Upper lobe of right lung (tissue), 1 donor: ENCODE data around the gene P2RY2. TPM values are rescaled to one million over a fixed set of nuclear protein-coding genes. Genes with fewer than 3 reads are reported as not detected.
A peak's percentile ranks its signal among the peaks of the same experiment; 100 is the strongest.

Source experiments
- ATAC-seq: fragments of 200-7000 bp; cut with Tn5 transposase; one replicate; pipeline ENCODE4 v1.9.1; 2020; ENCODE audit warnings: mild to moderate bottlenecking, moderate library complexity
- DNase-seq: peaks from one replicate; pipeline ENCODE4 v3.0.0-alpha.2; 2020
- H3K27ac ChIP-seq: fragments of 200-600 bp; one replicate; pipeline ENCODE4 v1.8.0; 2022
- H3K27me3 ChIP-seq: fragments of 200-600 bp; one replicate; pipeline ENCODE4 v1.8.0; 2022; ENCODE audit warnings: mild to moderate bottlenecking
- H3K36me3 ChIP-seq: fragments of 200-600 bp; one replicate; pipeline ENCODE4 v1.8.0; 2022
- H3K4me1 ChIP-seq: fragments of 200-600 bp; one replicate; pipeline ENCODE4 v1.8.0; 2022
- H3K4me3 ChIP-seq: fragments of 200-600 bp; one replicate; pipeline ENCODE4 v1.8.0; 2022; ENCODE audit warnings: mild to moderate bottlenecking
- H3K9me3 ChIP-seq: fragments of 200-600 bp; one replicate; pipeline ENCODE4 v1.8.0; 2022
- intact Hi-C: fragments of 100-400 bp; cut with DNase I; formaldehyde crosslinking; loops from one replicate; pipeline ENCODE4 v1.11.0; 2022
- total RNA-seq: library from RNA; stranded (reverse); fragmentation: NEBNext Ultra II Directional; extraction: Animal tissue kit (Norgen Biotek cat#: 25700); gene quantifications from one replicate; pipeline ENCODE4 v1.2.1, GENCODE V29; 2021
- TF ChIP-seq, protein P1 (sequence below): fragments of 200-600 bp; IDR thresholded peaks from one replicate; pipeline ENCODE4 v1.8.0; 2022; ENCODE audit warnings: antibody characterized with exemption
- donor health status: DM: no; HTN: yes; CAD: no; lungs with severe emphysema.

The P2RY2 gene
- total RNA-seq, 1 donor from 2014 or later, result 7.4 TPM

- peaks cover 18% of the 10 kb centered on the region for H3K4me1 ChIP-seq
- TF ChIP-seq, protein P1, sequence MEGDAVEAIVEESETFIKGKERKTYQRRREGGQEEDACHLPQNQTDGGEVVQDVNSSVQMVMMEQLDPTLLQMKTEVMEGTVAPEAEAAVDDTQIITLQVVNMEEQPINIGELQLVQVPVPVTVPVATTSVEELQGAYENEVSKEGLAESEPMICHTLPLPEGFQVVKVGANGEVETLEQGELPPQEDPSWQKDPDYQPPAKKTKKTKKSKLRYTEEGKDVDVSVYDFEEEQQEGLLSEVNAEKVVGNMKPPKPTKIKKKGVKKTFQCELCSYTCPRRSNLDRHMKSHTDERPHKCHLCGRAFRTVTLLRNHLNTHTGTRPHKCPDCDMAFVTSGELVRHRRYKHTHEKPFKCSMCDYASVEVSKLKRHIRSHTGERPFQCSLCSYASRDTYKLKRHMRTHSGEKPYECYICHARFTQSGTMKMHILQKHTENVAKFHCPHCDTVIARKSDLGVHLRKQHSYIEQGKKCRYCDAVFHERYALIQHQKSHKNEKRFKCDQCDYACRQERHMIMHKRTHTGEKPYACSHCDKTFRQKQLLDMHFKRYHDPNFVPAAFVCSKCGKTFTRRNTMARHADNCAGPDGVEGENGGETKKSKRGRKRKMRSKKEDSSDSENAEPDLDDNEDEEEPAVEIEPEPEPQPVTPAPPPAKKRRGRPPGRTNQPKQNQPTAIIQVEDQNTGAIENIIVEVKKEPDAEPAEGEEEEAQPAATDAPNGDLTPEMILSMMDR, result no peak
These were observed 3.4 kb downstream of the P2RY2 start for GRCh38 chr11:73221451-73221850.

GRCh38 chr11:73221996-73222395 lies 3.9 kb downstream of the P2RY2 start:
- peaks cover 14% of the 10 kb centered on the region for H3K4me1 ChIP-seq
- H3K9me3 ChIP-seq, result no peaks in the 10 kb centered on the region
- DNase-seq (peak; percentile 17), ATAC-seq (no peak)
- H3K36me3 ChIP-seq, result no peaks in the 10 kb centered on the region
- H3K27me3 ChIP-seq, result no peaks in the 10 kb centered on the region
- TF ChIP-seq, protein P1, result no peak
- no peak overlapping the region for H3K4me3 ChIP-seq
- H3K27ac ChIP-seq, result no peak overlapping the region
- intact Hi-C loops, result no loop called here

More at GRCh38 chr11:73221451-73221850, 3.4 kb downstream of the P2RY2 start:
- DNase-seq (peak; percentile 41), ATAC-seq (no peak)
- intact Hi-C loops, result no loop called here
- no peak overlapping the region for H3K27ac ChIP-seq
- H3K27me3 ChIP-seq, result no peaks in the 10 kb centered on the region
- no peak overlapping the region for H3K4me3 ChIP-seq
- no peaks in the 10 kb centered on the region for H3K9me3 ChIP-seq
- H3K36me3 ChIP-seq, result no peaks in the 10 kb centered on the region

GRCh38 chr11:73223998-73224730 lies 6.1 kb downstream of the P2RY2 start:
- Histone ChIP-seq H3K4me1 (no peaks in the 10 kb centered on the region), H3K36me3 (no peaks in the 10 kb centered on the region), H3K9me3 (no peaks in the 10 kb centered on the region), H3K4me3 (no peak overlapping the region), H3K27me3 (no peaks in the 10 kb centered on the region), H3K27ac (peak overlapping the region; percentile 6)
- intact Hi-C loops, result no loop called here
- DNase-seq (peak; percentile 54), ATAC-seq (no peak)
- TF ChIP-seq, protein P1, result no peak

- TF ChIP-seq, protein P1, result no peak
- intact Hi-C loops, result no loop called here
- Histone ChIP-seq H3K9me3 (no peaks in the 10 kb centered on the region), H3K36me3 (no peaks in the 10 kb centered on the region), H3K4me3 (no peak overlapping the region), H3K27ac (peak overlapping the region; percentile 6), H3K27me3 (no peaks in the 10 kb centered on the region), H3K4me1 (no peaks in the 10 kb centered on the region)
- peak; percentile 50 for ATAC-seq
- DNase-seq, result peak; percentile 63
These were observed 7.1 kb downstream of the P2RY2 start for GRCh38 chr11:73225001-73225686.

DNA sequence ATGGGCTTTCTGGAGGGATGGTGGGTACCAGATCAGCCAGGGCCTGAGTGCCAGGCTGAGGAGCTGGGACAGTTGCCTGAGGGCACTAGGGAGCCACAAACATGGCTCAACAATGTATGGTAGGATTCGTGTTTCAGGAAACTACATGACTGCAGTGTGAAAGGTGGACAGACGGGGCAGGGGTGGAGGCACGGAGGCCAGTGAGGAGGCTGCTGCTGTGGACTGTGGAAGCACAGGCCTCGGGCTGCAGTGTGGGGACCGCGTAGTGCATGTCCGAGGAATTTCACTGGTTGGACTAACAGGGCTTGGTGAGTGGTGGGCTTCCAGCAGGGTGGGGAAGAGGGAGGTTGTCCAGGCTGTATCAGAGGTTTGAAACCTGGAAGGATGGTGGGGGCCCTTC lies 7.8 kb downstream of the P2RY2 start:
- intact Hi-C loops, result no loop called here

More for the DNA sequence above, 7.8 kb downstream of the P2RY2 start:
- TF ChIP-seq, protein P1, result no peak
- Histone ChIP-seq H3K27me3 (no peaks in the 10 kb centered on the region), H3K9me3 (no peaks in the 10 kb centered on the region), H3K36me3 (no peaks in the 10 kb centered on the region), H3K4me1 (no peaks in the 10 kb centered on the region), H3K4me3 (no peak overlapping the region), H3K27ac (no peak overlapping the region)
- ATAC-seq, result no peak
- peak; percentile 31 for DNase-seq
